ENCODE results near the gene LRFN4.

GRCh38 chr11:66815646-66816045 is 41.2 kb upstream of the LRFN4 start:
- TF ChIP-seq, protein P1, sequence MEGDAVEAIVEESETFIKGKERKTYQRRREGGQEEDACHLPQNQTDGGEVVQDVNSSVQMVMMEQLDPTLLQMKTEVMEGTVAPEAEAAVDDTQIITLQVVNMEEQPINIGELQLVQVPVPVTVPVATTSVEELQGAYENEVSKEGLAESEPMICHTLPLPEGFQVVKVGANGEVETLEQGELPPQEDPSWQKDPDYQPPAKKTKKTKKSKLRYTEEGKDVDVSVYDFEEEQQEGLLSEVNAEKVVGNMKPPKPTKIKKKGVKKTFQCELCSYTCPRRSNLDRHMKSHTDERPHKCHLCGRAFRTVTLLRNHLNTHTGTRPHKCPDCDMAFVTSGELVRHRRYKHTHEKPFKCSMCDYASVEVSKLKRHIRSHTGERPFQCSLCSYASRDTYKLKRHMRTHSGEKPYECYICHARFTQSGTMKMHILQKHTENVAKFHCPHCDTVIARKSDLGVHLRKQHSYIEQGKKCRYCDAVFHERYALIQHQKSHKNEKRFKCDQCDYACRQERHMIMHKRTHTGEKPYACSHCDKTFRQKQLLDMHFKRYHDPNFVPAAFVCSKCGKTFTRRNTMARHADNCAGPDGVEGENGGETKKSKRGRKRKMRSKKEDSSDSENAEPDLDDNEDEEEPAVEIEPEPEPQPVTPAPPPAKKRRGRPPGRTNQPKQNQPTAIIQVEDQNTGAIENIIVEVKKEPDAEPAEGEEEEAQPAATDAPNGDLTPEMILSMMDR (IDR thresholded peaks at IDR 0.05; ENCODE audit: control extremely low read depth in 1 of 3, insufficient read depth in 1 of 3, low read depth in 1 of 3, low read length in 3 of 3): no peak
- TF ChIP-seq MAX (IDR thresholded peaks at IDR 0.05) (no peak), ZNF274 (IDR thresholded peaks at IDR 0.05; ENCODE audit: borderline replicate concordance, extremely low read depth, low read length) (no peak), FOSL1 (IDR thresholded peaks at IDR 0.05; ENCODE audit: insufficient read depth, low read depth, low read length) (no peak), SP2 (IDR thresholded peaks at IDR 0.05; ENCODE audit: low read length) (no peak), TAF1 (IDR thresholded peaks at IDR 0.05; ENCODE audit: low read depth, low read length) (no peak), JUN (IDR thresholded peaks at IDR 0.05; ENCODE audit: low read depth, low read length) (no peak), POLR2A (IDR thresholded peaks at IDR 0.05; ENCODE audit: control extremely low read depth in 1 of 2, low read depth in 2 of 2, low read length in 2 of 2) (no peak)
- TF ChIP-seq, protein P2, sequence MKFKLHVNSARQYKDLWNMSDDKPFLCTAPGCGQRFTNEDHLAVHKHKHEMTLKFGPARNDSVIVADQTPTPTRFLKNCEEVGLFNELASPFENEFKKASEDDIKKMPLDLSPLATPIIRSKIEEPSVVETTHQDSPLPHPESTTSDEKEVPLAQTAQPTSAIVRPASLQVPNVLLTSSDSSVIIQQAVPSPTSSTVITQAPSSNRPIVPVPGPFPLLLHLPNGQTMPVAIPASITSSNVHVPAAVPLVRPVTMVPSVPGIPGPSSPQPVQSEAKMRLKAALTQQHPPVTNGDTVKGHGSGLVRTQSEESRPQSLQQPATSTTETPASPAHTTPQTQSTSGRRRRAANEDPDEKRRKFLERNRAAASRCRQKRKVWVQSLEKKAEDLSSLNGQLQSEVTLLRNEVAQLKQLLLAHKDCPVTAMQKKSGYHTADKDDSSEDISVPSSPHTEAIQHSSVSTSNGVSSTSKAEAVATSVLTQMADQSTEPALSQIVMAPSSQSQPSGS (IDR thresholded peaks at IDR 0.05; ENCODE audit: low read length): no peak

Measured in H1 (cell line).